HepG2 (cell line): ENCODE data around the gene GSAP. TPM values are rescaled to one million over a fixed set of nuclear protein-coding genes. Genes with fewer than 3 reads are reported as not detected.

Experiments
- ARID2 ChIP-seq: sonication (generic); formaldehyde crosslinking; IDR thresholded peaks from 2 replicates; pipeline ENCODE4 v1.8.1; 2022; ENCODE audit warnings: mild to moderate bottlenecking, missing genetic modification reagents, borderline replicate concordance
- ATF3 ChIP-seq: sonication (generic); formaldehyde crosslinking; IDR thresholded peaks from 2 replicates; pipeline ENCODE4 v1.4.0; 2020; ENCODE audit warnings: missing genetic modification reagents
- ELF3 ChIP-seq: IDR thresholded peaks from 2 replicates; pipeline ENCODE4 v1.6.1; 2016; ENCODE audit warnings: missing genetic modification reagents, missing compliant biosample characterization
- EP300 ChIP-seq, 3 experiments: sonication (generic) in 1 of 3; formaldehyde crosslinking in 1 of 3; IDR thresholded peaks; 2 replicates each; pipeline versions ENCODE4 v1.5.1 to v1.6.1; 2011 to 2020; ENCODE audit warnings: low read depth in 2 of 3, low read length in 2 of 3, borderline replicate concordance in 1 of 3, improper control_type of control experiment in 1 of 3, mild to moderate bottlenecking in 1 of 3, missing genetic modification reagents in 1 of 3, moderate library complexity in 1 of 3
- FOXJ3 ChIP-seq: sonication (generic); formaldehyde crosslinking; IDR thresholded peaks from 2 replicates; pipeline ENCODE4 v1.4.0; 2020; ENCODE audit warnings: missing genetic modification reagents, mild to moderate bottlenecking, borderline replicate concordance
- FOXK2 ChIP-seq: fragments of 450-650 bp; IDR thresholded peaks from 2 replicates; pipeline ENCODE4 v1.6.1; 2016
- HNRNPH1 ChIP-seq: fragments of 200-400 bp; formaldehyde crosslinking; optimal IDR thresholded peaks from 2 replicates; pipeline ENCODE3; 2017; ENCODE audit warnings: mild to moderate bottlenecking, low read depth, low read length
- JARID2 ChIP-seq: sonication (generic); formaldehyde crosslinking; IDR thresholded peaks from 2 replicates; pipeline ENCODE4 v1.8.1; 2023; ENCODE audit warnings: missing genetic modification reagents, inconsistent platforms; ENCODE audit not compliant: insufficient replicate concordance
- JUNB ChIP-seq: sonication (generic); formaldehyde crosslinking; IDR thresholded peaks from 2 replicates; pipeline ENCODE4 v1.8.0; 2022; ENCODE audit warnings: missing genetic modification reagents, mild to moderate bottlenecking, borderline replicate concordance
- RFX3 ChIP-seq: IDR thresholded peaks from 2 replicates; pipeline ENCODE4 v1.6.1; 2016; ENCODE audit warnings: missing biosample characterization, missing genetic modification reagents
- SIX4 ChIP-seq: sonication (generic); formaldehyde crosslinking; IDR thresholded peaks from 2 replicates; pipeline ENCODE4 v1.4.0; 2020; ENCODE audit warnings: missing genetic modification reagents
- TSC22D2 ChIP-seq: sonication (generic); formaldehyde crosslinking; IDR thresholded peaks from 2 replicates; pipeline ENCODE4 v1.5.1; 2020; ENCODE audit warnings: missing genetic modification reagents, mild to moderate bottlenecking, borderline replicate concordance
- ZBTB25 ChIP-seq: IDR thresholded peaks from 2 replicates; pipeline ENCODE4 v1.6.1; 2018; ENCODE audit warnings: missing genetic modification reagents
- ZBTB43 ChIP-seq: sonication (generic); formaldehyde crosslinking; conservative IDR thresholded peaks from 2 replicates; pipeline ENCODE4 v1.4.0; 2020; ENCODE audit warnings: missing genetic modification reagents
- ZNF280D ChIP-seq: sonication (generic); formaldehyde crosslinking; IDR thresholded peaks from 2 replicates; pipeline ENCODE4 v1.5.1; 2020; ENCODE audit warnings: mild to moderate bottlenecking, missing genetic modification reagents
- ZNF550 ChIP-seq: sonication (generic); formaldehyde crosslinking; IDR thresholded peaks from 2 replicates; pipeline ENCODE4 v1.4.0; 2020; ENCODE audit warnings: mild to moderate bottlenecking, missing genetic modification reagents, borderline replicate concordance
- ZNF703 ChIP-seq: sonication (generic); formaldehyde crosslinking; IDR thresholded peaks from 2 replicates; pipeline ENCODE4 v1.5.1; 2020; ENCODE audit warnings: missing genetic modification reagents, mild to moderate bottlenecking, moderate library complexity, borderline replicate concordance
- ZSCAN31 ChIP-seq: sonication (generic); formaldehyde crosslinking; IDR thresholded peaks from 2 replicates; pipeline ENCODE4 v1.5.0; 2020; ENCODE audit warnings: low read depth, mild to moderate bottlenecking, missing genetic modification reagents
- polyA plus RNA-seq, 8 experiments: library from polyadenylated mRNA; depleted of rRNA in 3 of 8; stranded (reverse) in 7 of 8; unstranded in 1 of 8; fragments of >200 nt; fragmentation: Illumina TruSeq in 4 of 8; extraction: Trizol in 4 of 8; gene quantifications; 2 replicates each; pipeline versions ENCODE4 v1.2.1 to v1.2.3, GENCODE V29; 2011 to 2016; ENCODE audit warnings: low read depth in 4 of 8, missing spikeins in 1 of 8, mixed read lengths in 1 of 8; ENCODE audit not compliant: insufficient read depth in 1 of 8
- total RNA-seq, 5 experiments: library from RNA; depleted of rRNA; stranded (reverse); fragments of >200 nt; fragmentation: Illumina TruSeq; extraction: Trizol; gene quantifications; 2 replicates each; pipeline ENCODE4 v1.2.3, GENCODE V29; 2016; ENCODE audit warnings: low read depth in 1 of 5
- TF ChIP-seq, protein P1 (sequence below): sonication (generic); formaldehyde crosslinking; conservative IDR thresholded peaks from 2 replicates; pipeline ENCODE4 v1.4.0; 2020; ENCODE audit warnings: mild to moderate bottlenecking, missing genetic modification reagents, moderate library complexity

The GSAP gene
- total and polyA plus RNA-seq, 2 of the 13 experiments (the other 11 are each of a cell fraction or from before 2014, with no cell fraction given): 34.6 to 40.6 TPM

DNA sequence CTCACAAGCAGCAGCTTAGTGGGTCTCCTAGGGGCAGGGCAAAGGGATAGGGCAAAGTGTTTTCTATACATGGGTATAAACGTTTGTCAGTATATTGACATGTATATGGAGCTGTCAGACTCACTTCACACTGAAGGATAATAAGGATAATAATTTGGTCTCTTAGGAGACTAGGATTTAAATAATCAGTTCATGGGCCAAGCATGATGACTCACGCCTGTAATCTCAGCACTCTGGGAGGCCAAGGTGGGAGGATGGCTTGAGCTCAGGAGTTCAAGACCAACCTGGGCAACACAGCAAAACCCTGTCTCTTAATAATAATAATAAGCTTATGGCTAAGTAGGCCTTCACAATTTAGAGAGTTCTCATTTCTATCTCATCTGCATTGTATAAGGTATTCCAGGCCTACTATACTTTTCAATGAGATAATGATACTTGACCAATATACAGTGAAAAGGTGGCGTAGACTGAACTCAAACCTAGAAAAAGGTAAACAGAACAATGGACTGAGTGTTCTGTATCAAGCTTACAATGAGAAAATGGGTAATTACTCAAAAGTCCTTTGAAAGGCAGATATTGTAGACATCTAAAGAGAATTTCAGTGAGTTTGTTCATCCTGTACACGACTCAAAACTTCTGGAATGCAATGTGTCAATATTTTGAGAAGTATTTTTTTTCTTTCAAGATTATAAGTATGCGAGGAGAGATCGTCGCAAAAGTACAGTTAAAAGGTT lies 7.0 kb downstream of the GSAP start (continued):
- no peak for TF ChIP-seq HNRNPH1
- peak; percentile 59; the same call in 1 of the 2 replicates for TF ChIP-seq ZBTB43 (CRISPR knock-in tag)
- TF ChIP-seq ARID2 (CRISPR knock-in tag): no peak
- no peak for TF ChIP-seq TSC22D2 (CRISPR knock-in tag)
- no peak for TF ChIP-seq JARID2 (CRISPR knock-in tag)
- no peak for TF ChIP-seq ZSCAN31 (CRISPR knock-in tag)
- no peak for TF ChIP-seq ZNF280D (CRISPR knock-in tag)
- no peak for TF ChIP-seq RFX3 (CRISPR knock-in tag)
- peak; percentile 37; the same call in 1 of the 2 replicates for TF ChIP-seq FOXK2
- TF ChIP-seq, protein P1, sequence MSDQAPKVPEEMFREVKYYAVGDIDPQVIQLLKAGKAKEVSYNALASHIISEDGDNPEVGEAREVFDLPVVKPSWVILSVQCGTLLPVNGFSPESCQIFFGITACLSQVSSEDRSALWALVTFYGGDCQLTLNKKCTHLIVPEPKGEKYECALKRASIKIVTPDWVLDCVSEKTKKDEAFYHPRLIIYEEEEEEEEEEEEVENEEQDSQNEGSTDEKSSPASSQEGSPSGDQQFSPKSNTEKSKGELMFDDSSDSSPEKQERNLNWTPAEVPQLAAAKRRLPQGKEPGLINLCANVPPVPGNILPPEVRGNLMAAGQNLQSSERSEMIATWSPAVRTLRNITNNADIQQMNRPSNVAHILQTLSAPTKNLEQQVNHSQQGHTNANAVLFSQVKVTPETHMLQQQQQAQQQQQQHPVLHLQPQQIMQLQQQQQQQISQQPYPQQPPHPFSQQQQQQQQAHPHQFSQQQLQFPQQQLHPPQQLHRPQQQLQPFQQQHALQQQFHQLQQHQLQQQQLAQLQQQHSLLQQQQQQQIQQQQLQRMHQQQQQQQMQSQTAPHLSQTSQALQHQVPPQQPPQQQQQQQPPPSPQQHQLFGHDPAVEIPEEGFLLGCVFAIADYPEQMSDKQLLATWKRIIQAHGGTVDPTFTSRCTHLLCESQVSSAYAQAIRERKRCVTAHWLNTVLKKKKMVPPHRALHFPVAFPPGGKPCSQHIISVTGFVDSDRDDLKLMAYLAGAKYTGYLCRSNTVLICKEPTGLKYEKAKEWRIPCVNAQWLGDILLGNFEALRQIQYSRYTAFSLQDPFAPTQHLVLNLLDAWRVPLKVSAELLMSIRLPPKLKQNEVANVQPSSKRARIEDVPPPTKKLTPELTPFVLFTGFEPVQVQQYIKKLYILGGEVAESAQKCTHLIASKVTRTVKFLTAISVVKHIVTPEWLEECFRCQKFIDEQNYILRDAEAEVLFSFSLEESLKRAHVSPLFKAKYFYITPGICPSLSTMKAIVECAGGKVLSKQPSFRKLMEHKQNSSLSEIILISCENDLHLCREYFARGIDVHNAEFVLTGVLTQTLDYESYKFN: peak; percentile 74
- TF ChIP-seq FOXJ3 (CRISPR knock-in tag): peak; percentile 91; the same call in 1 of the 2 replicates
- TF ChIP-seq JUNB: peak; percentile 68; the same call in 1 of the 2 replicates
- TF ChIP-seq EP300 (IDR thresholded peaks at IDR 0.05; ENCODE audit: low read depth in 2 of 2, low read length in 2 of 2): peak; percentile 45 to 98; a peak in 3 of 4 replicates
- peak; percentile 79; the same call in 1 of the 2 replicates for TF ChIP-seq EP300 (CRISPR knock-in tag; IDR thresholded peaks at IDR 0.05; ENCODE audit: borderline replicate concordance)
- TF ChIP-seq ZNF703: no peak
- no peak for TF ChIP-seq ZBTB25 (CRISPR knock-in tag)
- TF ChIP-seq SIX4 (CRISPR knock-in tag): no peak
- peak; percentile 17; the same call in 1 of the 2 replicates for TF ChIP-seq ELF3 (CRISPR knock-in tag)
- no peak for TF ChIP-seq ZNF550 (CRISPR knock-in tag)
- TF ChIP-seq ATF3 (CRISPR knock-in tag): peak; percentile 75
